Peyer's patch (tissue), 4 donors: Measurements from ENCODE around the gene RSPH3. TPM values are rescaled to one million over a fixed set of nuclear protein-coding genes. Genes with fewer than 3 reads are reported as not detected.

ENCODE experiments used
- DNase-seq, 3 donors: peaks; one replicate each; pipeline ENCODE4 v3.0.0-alpha.2; 2017 to 2019
- H3K27ac ChIP-seq, 4 donors: fragments of 200-600 bp; sonication (generic); one replicate each; pipeline ENCODE4 v1.5.1; 2016 to 2019
- H3K27me3 ChIP-seq, 2 donors: fragments of 200-600 bp; sonication (generic); one replicate each; pipeline ENCODE4 v1.5.1; 2019
- H3K36me3 ChIP-seq, 3 donors: fragments of 200-600 bp; sonication (generic); one replicate each; pipeline ENCODE4 v1.5.1; 2016 to 2019
- H3K4me1 ChIP-seq, 4 donors: fragments of 200-600 bp; sonication (generic); one replicate each; pipeline ENCODE4 v1.5.1; 2016 to 2019
- H3K4me3 ChIP-seq, 4 donors: fragments of 200-600 bp; sonication (generic); 1 replicate in 3 of 4; 2 replicates in 1 of 4; pipeline ENCODE4 v1.5.1; 2016 to 2019; ENCODE audit warnings: mild to moderate bottlenecking in 1 of 4
- H3K9me3 ChIP-seq, 4 donors: fragments of 200-600 bp; sonication (generic); one replicate each; pipeline ENCODE4 v1.5.1; 2016 to 2019; ENCODE audit warnings: mild to moderate bottlenecking in 1 of 4
- CTCF ChIP-seq, 6 experiments: fragments of 450-650 bp in 4 of 6; fragments of 200-600 bp in 2 of 6; sonication (generic) in 1 of 6; IDR thresholded peaks; one replicate each; pipeline ENCODE4 v1.5.1; 2017 to 2019; ENCODE audit warnings: antibody characterized with exemption in 6 of 6, mild to moderate bottlenecking in 3 of 6, moderate library complexity in 1 of 6
- POLR2A ChIP-seq, 2 donors: fragments of 450-650 bp; IDR thresholded peaks; one replicate each; pipeline ENCODE4 v1.5.1; 2017; ENCODE audit warnings: antibody characterized with exemption in 2 of 2, mild to moderate bottlenecking in 2 of 2, moderate library complexity in 2 of 2
- total RNA-seq, 4 donors: library from RNA; depleted of rRNA; stranded (reverse); fragments of >200 nt; gene quantifications; one replicate each; pipeline ENCODE4 v1.1.0, GENCODE V29; 2016

The RSPH3 gene
- total RNA-seq, 4 donors from 2014 or later: 14.9 to 24.5 (median 20.1) TPM

GRCh38 chr6:158934157-158934556 is 65.8 kb downstream of the RSPH3 start:
- Histone ChIP-seq H3K27me3 (no peaks in the 10 kb centered on the region), H3K4me3 (no peak overlapping the region), H3K4me1 (peaks cover 0 to 23% (median 0%) of the 10 kb centered on the region in 4 donors), H3K36me3 (no peaks in the 10 kb centered on the region), H3K9me3 (no peaks in the 10 kb centered on the region), H3K27ac (no peak overlapping the region)
- TF ChIP-seq POLR2A (IDR thresholded peaks at IDR 0.05): no peak
- no peak for TF ChIP-seq CTCF (IDR thresholded peaks at IDR 0.05)
- no peak for DNase-seq

- Histone ChIP-seq H3K4me3 (no peak overlapping the region), H3K36me3 (no peaks in the 10 kb centered on the region), H3K27ac (peak overlapping the region in 2 of 4 donors; percentile 19 to 58), H3K4me1 (peaks cover 0 to 14% (median 0%) of the 10 kb centered on the region in 4 donors), H3K9me3 (no peaks in the 10 kb centered on the region), H3K27me3 (no peaks in the 10 kb centered on the region)
- TF ChIP-seq POLR2A (IDR thresholded peaks at IDR 0.05): no peak
- no peak for TF ChIP-seq CTCF (IDR thresholded peaks at IDR 0.05)
- no peak for DNase-seq
Observed at GRCh38 chr6:158933079-158933595, 66.9 kb downstream of the RSPH3 start.

GRCh38 chr6:158928068-158928467 is 71.9 kb downstream of the RSPH3 start:
- Histone ChIP-seq H3K9me3 (no peaks in the 10 kb centered on the region), H3K36me3 (no peaks in the 10 kb centered on the region), H3K4me1 (peaks cover 0 to 11% (median 0%) of the 10 kb centered on the region in 4 donors), H3K27ac (no peak overlapping the region), H3K4me3 (no peak overlapping the region), H3K27me3 (no peaks in the 10 kb centered on the region)
- TF ChIP-seq CTCF (IDR thresholded peaks at IDR 0.05): no peak
- TF ChIP-seq POLR2A (IDR thresholded peaks at IDR 0.05): no peak
- no peak for DNase-seq

GRCh38 chr6:158926414-158926813 is 73.6 kb downstream of the RSPH3 start:
- H3K36me3 ChIP-seq: no peaks in the 10 kb centered on the region
- peaks cover 0 to 5% (median 0%) of the 10 kb centered on the region in 4 donors for H3K4me1 ChIP-seq
- H3K4me3 ChIP-seq: no peak overlapping the region
- H3K9me3 ChIP-seq: no peaks in the 10 kb centered on the region
- no peak for DNase-seq
- no peak for TF ChIP-seq POLR2A (IDR thresholded peaks at IDR 0.05)
- no peak for TF ChIP-seq CTCF (IDR thresholded peaks at IDR 0.05)
- no peak overlapping the region for H3K27ac ChIP-seq
- H3K27me3 ChIP-seq: no peaks in the 10 kb centered on the region

- Histone ChIP-seq H3K36me3 (no peaks in the 10 kb centered on the region), H3K4me3 (no peak overlapping the region), H3K27ac (peak overlapping the region in 2 of 4 donors; percentile 67 to 74), H3K27me3 (no peaks in the 10 kb centered on the region), H3K9me3 (no peaks in the 10 kb centered on the region), H3K4me1 (peaks cover 0 to 5% (median 0%) of the 10 kb centered on the region in 4 donors)
- no peak for DNase-seq
- TF ChIP-seq CTCF (IDR thresholded peaks at IDR 0.05): no peak
- TF ChIP-seq POLR2A (IDR thresholded peaks at IDR 0.05): no peak
Observed at GRCh38 chr6:158924499-158925455, 75.2 kb downstream of the RSPH3 start.
